GM10248 (cell line): ENCODE results near the gene AP2A2.

ENCODE experiments used
- CTCF ChIA-PET: fragments of 300-600 bp; sonication (Branson Sonifier 250); formaldehyde crosslinking; extraction: SDS; loops from one replicate; lab custom pipeline; 2021; ENCODE audit warnings: antibody characterized with exemption; lab: Yijun Ruan, JAX
- POLR2A ChIA-PET: fragments of 350-650 bp; sonication (Branson Sonifier 250); formaldehyde crosslinking; extraction: SDS; loops from one replicate; lab custom pipeline; 2020; ENCODE audit warnings: antibody characterized with exemption; lab: Yijun Ruan, JAX
- DNase-seq: peaks from one replicate; pipeline ENCODE4 v3.0.0; 2012; ENCODE audit errors: extremely low spot score
- CTCF ChIP-seq: IDR thresholded peaks from 2 replicates; pipeline ENCODE4 v1.5.1; 2012; ENCODE audit warnings: mild to moderate bottlenecking, low read depth; ENCODE audit errors: extremely low read depth, missing control alignments, control extremely low read depth

The AP2A2 gene

GRCh38 chr11:1038921-1039320, 113.3 kb downstream of the AP2A2 start:
- ChIA-PET CTCF (no interaction called here), POLR2A (no interaction called here)
- TF ChIP-seq CTCF = no peak
- no peak for DNase-seq

- no peak for DNase-seq
- ChIA-PET POLR2A (no interaction called here), CTCF (no interaction called here)
- no peak for TF ChIP-seq CTCF
Observed at GRCh38 chr11:1039481-1040427, 114.1 kb downstream of the AP2A2 start.

GRCh38 chr11:1040428-1041148, 114.9 kb downstream of the AP2A2 start:
- TF ChIP-seq CTCF = no peak
- CTCF ChIA-PET = no interaction called here
- POLR2A ChIA-PET = no interaction called here
- no peak for DNase-seq

GRCh38 chr11:1041149-1041467, 115.4 kb downstream of the AP2A2 start:
- TF ChIP-seq CTCF = no peak
- CTCF ChIA-PET = no interaction called here
- no peak for DNase-seq
- POLR2A ChIA-PET = no interaction called here

- CTCF ChIA-PET = interaction anchor here (2.5 kb wide), 1 partner anchor 193 kb away, joined by 7 read pairs; no protein-coding TSS in a partner anchor
- POLR2A ChIA-PET = no interaction called here
- no peak for TF ChIP-seq CTCF
- no peak for DNase-seq
Observed at GRCh38 chr11:1041471-1041870, 115.8 kb downstream of the AP2A2 start.

GRCh38 chr11:1041936-1042608, 116.4 kb downstream of the AP2A2 start:
- ChIA-PET CTCF (interaction anchor here (1.3 to 2.5 kb wide), 2 partner anchors 9 to 194 kb away, joined by 7 to 8 read pairs; no protein-coding TSS in a partner anchor), POLR2A (no interaction called here)
- no peak for DNase-seq
- no peak for TF ChIP-seq CTCF
